AG20443 (cell line): ENCODE measurements around the gene SIRPA.

Source experiments
- DNase-seq: peaks from one replicate; pipeline ENCODE4 v3.0.0; 2012; ENCODE audit warnings: low spot score, mixed read lengths

The SIRPA gene

DNA sequence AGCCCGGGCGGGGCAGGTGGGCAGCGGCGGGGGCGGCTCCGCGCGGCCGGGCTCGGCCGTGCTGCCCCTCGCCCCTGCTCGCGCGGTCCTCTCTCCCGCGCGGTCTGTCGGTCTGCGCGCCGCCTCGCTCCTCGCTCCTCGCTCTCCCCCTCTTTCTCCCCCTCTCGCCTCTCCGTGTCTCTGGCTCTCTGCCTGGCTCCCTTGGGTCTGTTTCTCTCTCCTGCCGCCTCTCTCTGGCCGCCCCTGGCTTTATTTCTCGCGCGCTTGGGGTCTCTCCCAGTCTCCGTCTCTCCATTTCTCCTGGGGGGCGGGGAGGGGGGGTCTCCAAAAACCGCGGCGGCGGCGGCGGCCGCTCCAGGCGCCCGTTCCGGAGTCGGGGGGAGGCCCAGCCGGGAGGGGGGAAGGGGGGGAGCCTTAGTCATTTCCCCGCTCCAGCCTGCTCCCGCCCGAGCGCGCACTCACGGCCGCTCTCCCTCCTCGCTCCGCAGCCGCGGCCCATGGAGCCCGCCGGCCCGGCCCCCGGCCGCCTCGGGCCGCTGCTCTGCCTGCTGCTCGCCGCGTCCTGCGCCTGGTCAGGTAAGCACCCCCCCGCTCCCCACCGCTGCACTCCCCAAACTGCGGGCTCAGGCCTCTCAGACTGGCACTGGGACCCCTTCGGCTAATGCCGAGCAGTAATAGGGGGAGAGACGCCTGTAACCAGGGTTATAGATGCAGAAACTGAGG, at the start of gene SIRPA:
SIRPA (plus strand) TSS at position 457 of the 723 bp plus-strand sequence; CDS start at position 498, 41 bp downstream.
- DNase-seq = peak; percentile 95

DNA sequence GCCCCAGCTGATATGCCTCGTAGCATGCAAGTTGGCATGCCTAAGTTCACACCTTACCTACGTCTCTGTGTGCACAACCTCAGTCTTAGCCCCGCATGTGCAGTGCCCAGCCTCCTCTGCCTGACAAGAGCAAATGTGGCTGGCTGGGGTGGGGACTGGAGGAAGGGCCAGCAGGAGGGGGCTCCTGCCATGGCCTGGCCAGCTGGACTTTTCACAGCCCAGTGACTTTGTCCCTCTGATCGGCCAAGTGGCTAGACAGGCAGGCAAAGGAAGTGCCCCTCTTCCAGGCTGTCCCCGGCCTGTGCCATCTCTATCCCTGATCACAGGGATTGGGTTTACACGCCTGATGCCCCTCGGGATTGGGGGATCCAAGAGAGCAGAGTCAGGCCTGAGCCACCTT, 49.5 kb upstream of the SIRPA start:
- DNase-seq = no peak

DNA sequence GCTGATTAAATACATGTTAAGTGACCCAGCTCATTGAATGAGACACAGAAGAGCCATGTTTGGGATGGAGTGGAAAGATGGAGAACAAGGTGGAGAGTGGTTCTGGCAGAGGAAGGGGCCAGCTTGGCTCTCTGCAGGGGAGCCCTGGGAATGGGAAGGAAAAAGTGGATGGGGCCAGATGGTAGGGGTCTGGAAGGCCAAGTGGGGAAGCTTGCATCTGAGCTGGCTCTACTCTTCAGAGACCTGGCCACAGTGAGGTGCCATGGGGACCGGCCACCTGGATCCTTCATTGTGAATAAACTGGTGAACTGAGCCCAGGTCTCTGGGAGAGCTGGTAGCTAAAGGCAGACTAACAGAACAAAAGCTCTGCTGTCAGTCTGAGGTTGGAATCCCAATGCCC, 48.9 kb upstream of the SIRPA start:
- no peak for DNase-seq

DNA sequence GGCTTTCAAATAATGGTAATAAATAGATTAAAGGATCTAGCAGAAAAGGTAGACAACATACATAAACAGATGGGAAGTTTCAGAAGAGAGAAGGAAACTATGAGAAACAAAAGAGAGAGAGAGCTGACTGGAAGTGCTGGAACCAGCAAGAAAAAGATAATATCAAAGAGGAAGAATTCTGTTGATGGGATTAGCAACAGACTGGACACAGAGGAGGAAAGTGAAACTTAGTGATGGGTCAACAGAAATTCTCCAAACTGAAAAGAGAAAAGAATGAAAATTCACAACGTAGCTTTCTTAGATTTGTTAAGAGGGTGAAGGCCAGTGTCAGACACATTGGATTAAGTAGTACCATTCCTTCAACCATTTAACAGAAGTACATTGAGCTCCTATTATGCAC, 48.3 kb upstream of the SIRPA start:
- DNase-seq = no peak

DNA sequence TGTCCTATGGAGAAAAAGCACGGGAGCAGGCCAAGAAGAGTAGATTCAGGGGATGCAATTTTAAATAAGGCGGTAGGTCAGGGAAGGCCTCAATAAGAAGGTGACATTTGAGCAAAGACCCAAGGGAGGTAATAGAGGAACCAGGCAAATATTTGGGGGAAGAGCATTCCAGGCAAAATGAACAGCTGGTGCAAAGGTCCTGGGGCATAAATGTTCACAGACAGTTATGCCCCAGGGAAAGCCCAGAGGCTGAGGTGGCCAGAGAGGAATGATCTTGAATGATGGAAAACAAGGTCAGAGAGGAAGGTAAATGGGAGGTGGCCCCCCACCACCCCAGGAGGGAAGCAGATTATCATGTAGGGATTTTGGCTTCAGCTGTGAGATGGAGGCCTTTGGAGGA, 47.4 kb upstream of the SIRPA start:
- DNase-seq = no peak

DNA sequence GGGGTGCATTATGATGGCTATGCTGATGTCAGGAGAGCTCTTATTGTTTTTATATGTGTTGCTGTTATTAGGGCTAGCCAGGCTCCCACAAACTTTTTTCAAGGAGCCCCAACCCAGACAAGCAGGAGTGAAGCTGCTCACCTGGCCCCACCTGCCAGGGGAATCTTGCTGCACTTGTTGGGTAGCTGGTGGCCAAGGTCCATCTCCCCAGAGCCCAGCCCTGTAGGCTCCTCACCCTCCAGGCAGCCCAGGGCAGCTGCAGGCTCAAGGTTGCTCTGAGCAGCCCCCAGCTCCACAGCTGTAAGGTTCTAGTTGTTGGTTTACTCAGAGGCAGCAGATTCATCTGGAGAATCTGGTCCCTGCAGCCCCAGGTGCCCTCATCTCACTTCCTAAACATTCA, 46.8 kb upstream of the SIRPA start:
- DNase-seq = no peak

DNA sequence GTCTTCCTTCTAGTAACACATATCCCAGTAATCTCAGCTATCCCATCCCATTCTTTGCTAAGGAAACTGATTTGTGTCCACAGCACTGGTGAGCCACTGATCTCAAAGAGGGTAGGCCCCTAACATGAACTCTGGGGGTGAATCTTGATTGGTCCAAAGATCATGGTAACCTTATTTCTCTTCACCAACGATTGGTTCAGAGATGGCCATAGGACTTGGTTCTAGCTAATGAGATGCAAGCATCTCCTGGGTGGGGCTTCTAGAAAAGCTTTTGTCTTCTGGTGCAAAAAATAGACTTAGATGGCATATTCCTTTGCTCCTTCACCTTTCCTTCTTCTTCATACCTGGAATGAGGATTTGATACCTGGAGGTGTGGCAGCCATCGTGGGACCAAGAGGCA, 43.8 kb upstream of the SIRPA start:
- no peak for DNase-seq

DNA sequence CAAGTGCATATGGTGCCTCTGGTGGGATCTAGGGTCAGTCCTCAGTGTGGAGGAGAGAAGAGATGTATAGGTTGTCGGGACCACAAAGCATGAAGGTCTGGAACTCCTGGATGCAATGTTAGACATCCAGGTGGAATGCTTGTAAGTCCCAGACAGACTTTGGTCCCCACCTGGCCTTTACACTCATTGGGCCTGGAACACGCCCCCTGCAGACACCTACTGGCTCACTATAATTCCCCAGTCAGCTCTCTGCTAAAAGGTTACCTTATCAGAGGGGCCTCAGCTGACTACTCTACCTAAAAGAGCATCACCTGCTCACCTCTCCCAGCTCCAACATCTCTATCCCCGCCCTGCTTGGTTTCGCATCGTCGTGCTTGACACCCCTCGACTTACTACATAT, 41.7 kb upstream of the SIRPA start:
- no peak for DNase-seq

DNA sequence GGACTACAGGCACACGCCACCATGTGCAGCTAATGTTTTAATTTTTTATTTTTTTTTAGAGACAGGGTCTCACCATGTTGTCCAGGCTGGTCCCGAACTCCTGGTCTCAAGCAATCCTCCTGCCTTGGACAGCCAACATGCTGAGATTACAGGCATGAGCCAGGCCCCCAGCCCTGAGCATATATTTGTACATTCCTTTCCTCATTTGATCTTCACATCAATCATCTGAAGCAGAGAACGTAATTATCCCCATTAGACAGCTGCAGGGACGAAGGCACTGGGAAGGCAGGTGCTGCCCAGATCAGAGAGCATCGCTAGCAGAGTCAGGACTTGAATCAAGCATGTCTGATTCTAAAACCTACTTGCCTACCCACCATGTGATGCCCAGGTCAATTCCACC, 41.0 kb upstream of the SIRPA start:
- no peak for DNase-seq

DNA sequence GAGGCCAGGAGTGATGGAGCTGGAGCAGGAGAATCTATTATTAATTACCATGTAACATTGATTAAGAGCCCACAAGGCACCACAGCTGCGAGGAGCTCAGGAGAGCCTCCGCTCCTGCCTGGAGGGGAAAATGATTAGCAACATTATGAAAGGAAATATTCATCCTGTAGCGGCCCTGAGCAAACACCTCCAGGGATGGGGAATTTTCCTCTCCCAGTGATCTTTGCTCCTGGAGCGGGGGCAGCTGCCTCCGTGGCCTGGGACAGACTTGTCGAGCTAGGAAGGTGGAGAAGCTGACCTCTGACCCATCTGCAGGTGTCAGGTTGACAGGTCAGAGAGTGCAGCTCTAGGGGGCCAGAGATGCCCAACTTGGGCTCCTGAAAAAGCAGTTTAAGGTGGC, 40.1 kb upstream of the SIRPA start:
- DNase-seq = no peak

DNA sequence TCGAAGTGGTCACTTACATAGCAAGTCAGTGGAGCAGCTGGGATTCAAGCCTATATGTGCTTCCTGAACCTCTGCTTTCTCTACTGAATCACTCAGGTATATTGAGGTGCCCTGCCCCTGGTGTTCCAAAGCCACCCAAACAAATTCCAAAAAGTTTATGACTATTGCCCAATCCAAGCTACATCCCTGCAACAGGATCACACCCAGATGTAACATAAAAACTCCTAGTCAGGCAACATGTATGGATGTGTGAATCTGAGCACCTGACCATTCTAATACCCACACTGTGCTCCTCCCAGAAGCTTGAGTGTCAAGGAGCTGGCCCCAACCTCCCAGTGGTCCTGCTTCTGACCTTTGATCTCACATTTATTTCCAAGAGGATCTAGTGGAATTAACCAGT, 39.5 kb upstream of the SIRPA start:
- DNase-seq = no peak

DNA sequence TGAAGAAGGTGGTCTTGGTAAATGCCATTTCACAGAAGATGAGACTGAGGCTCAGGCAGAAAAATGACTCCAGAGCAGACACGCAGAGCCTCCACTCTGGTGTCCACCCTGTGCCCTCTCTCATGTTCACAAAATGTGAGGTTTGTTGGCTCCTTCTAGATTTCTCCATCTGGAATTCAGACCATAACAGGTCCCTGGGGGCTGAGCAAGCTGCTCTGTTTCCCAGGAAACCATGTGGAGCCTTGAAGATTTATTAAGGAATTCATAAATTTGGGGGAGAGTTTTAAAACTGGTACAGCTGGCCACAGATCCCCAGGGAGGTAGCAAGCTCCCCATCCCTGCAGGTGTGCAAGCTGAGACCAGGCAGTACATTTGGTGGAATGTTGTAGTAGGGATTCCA, 38.8 kb upstream of the SIRPA start:
- peak; percentile 45 for DNase-seq

DNA sequence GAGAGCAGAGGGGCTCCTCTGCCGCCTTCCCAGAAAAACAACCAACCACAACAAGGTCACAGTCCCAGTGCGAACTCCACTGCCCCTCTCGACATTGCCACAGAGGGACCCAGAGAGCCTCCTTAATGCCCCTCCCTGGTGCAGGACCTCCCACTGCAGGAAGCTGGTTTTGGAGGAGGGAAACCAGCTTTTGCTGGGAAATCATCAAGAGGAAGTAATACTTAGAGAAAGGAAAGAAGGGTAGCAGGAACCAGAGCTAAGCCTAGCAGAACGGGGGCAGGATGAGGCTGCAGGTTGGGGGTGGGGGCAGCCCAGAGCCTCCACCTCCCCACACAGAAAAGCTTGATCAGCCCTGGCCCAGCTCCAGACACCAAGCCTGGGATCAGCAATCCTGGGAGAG, 37.7 kb upstream of the SIRPA start:
- no peak for DNase-seq

DNA sequence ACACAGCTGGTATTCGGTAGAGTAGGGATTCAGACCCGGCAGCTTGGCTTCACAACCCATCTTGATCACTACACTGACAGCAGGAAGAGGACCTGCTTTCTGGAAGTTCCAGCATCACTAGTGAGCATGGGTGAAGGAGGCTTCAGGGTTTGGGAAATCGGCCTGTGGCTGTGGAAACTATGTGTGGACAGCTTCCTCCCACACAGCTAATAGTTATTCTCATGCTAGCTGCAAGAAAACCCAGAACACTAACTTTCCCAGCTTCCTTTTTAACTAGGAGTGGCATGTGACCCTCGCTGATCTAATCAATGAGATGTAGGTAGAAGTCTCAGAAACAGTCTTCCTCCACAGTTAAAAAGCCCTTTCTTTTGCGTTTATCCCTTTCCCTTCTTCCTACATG, 36.3 kb upstream of the SIRPA start:
- DNase-seq = peak; percentile 37

DNA sequence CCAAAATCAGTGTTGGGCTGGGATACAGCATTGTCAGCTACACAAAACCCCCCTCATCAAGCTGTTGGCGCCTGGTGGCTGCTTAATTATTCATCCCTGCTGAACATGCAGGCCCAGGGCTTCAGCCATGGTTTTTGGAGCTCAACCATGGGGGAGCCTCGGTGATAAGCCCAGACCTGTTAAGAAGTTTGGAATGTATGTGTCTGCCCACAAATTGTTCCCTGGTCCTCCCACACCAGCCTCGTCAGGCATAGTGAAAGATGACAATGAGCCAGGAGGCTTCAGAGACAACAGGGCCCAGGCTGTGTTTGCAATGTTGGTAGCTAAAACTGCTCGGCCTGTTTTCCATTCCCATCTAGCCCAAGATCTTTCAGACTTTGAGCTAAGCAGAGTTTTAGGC, 34.8 kb upstream of the SIRPA start:
- DNase-seq = peak; percentile 87

DNA sequence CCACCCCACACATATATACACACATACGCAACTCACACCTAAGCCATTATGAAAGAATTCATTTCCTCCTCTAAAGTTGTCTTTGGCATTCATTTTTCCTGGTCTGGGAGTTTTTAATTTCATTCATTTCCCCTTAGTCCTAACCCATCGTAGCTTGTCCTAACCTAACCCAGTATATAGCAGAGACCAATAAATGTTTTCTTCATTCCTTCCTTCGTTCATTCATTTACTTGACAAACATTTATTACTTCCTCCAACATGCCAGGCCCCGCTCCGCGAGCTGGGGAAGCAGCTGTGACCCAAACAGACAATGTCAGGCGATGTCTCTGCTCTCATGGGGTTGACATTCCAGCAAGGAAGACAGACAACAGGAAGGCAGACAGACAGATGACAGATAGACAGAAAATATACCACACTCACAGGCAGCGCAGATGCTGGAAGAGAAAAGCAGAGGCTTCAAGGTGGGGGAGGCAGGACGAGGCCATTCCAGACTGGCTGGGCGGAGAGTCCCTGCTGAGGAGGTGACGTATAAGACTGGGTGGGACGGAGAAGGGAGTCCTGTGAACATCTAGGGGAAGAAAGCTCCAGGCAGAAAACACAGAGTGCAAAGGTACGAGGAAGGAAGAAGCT, 33.7 kb upstream of the SIRPA start:
- peak; percentile 49 for DNase-seq

DNA sequence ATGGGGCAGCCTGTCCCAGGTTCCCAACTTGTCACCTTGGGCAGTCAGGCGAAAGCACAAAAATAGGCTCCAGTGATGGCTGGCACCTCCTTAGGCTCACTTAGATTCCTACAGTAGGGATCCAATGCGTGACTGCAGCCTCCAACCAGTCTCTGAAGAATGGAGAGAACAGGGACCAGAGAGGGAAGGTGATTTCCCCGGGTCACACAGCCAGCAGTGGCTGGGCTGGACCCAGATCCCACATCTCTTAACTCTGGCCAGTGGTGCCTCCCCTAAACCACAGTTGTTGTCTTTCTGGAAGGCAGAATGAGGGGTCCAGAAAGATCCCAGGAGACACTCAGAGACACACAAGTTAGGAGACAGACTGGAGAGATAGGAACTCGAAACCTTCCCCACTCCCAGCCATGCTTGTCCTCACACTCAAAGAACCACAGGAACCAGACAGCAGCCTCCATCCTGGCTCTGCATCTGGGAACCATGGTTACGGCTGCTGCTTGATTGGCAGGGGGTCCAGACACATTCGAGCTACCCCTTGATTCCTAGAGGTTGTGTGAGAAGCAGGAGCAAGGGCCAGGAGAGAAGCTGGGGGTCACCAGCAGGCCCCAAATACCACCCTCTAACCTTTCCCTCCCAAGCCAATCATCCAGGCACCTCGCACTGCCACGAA, 33.1 kb upstream of the SIRPA start:
- no peak for DNase-seq

DNA sequence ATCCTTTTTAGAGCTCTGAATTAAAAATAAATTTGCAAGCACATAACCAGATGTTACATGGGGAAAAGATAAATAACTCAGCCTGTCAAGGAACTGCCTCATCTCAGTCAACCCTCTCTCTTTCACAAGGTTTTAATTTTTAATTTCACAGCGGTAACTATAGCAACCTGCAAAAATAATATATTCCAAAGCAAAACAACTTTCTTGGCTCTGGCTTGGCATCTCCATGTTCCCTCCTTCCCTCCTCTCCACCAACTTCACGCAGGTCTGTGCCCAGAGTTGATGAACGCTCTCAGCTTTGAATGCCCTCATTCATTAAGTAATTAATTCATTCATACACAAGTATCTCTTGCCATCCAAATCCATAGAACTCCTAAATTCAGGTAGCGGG, 32.5 kb upstream of the SIRPA start:
- no peak for DNase-seq

DNA sequence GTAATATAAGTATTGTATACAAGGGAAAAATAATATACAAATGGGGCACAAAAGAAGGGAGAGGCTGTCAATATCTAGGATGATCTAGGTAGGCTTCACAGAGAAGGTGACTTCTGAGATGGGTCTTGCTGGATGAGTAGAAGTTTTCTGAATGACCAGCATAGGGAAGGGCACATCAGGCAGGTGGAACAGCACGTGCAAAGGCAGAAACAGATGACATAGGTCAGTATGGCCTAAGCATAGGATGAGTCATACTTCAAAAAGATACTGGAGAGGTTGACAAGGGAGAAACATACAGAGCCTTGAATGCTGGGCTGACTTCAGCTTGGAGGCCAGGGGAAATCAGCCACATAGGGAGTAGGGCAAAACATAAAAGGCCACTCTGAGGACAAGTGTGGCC, 31.9 kb upstream of the SIRPA start:
- no peak for DNase-seq

DNA sequence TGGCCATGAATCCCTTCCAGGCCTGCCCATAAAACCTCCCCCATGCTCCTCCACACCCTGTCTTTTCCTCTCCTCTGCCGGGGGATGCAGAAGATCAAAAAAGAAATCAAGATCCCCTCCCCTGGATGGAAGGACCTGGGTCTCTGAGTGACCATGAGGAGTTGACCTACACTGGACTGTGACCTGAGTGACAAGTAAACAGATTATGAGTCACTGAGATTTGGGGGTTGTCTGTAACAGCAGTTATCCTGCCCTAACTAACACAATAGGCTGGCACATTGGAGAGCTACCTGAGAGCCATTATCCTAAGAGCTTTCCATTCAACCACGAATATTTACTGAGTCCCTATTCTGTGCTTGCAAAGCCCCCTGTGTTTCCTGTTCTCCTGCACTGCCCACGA, 28.4 kb upstream of the SIRPA start:
- no peak for DNase-seq

DNA sequence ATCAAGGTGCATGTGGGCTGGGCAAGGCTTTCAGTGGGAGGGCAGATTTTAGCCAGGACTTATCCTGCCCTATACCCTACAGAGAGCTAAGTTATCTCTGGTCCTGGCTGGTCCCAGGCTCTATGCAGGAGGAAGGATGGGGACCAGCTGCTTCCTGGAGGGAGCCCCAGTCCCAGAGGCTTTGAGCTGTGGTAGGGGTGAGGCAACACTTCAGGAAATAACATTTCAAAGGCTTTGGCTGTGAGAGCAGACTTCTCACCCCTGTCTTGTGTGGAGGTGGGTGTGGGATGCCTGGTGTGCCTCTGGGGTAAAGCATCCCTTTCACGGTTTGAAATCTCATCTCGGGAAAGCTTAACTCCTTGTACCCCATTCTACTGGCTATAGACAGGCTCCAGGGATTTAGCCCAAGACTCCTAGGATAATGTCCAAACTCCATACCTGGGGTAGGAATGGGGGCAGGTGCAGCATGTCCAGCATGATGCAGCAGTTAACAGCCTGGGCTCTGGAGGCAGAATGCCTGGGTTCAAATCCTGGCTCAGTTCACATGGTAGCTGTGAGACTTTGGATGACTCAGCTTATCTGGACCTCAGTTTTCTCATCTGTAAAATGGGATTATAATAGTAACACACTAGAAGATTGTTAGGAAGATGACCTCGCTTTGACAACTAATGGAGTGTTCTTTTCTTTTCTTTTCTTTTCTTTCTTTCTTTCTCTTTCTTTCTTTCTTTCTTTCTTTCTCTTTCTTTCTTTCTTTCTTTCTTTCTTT, 27.5 kb upstream of the SIRPA start:
- DNase-seq = no peak

DNA sequence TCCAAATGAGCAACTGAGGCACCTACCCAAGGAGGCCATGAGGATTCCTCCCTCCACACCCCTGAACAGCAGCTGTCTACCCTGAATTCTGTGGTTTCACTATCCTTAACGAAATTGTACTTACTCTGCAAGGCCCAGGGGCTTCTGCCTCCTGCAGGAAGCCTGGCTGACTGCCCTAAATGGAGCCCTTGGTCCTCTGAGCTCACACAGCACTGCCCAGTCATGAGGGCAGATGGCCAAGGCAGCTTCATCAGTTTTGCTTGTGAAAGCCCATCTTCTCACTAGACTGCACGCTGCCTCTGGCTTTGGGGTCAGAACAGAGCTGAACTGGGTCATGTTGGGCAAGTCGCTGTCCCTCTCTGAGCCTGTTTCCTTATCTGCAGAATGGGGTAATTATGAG, 26.4 kb upstream of the SIRPA start:
- peak; percentile 42 for DNase-seq

DNA sequence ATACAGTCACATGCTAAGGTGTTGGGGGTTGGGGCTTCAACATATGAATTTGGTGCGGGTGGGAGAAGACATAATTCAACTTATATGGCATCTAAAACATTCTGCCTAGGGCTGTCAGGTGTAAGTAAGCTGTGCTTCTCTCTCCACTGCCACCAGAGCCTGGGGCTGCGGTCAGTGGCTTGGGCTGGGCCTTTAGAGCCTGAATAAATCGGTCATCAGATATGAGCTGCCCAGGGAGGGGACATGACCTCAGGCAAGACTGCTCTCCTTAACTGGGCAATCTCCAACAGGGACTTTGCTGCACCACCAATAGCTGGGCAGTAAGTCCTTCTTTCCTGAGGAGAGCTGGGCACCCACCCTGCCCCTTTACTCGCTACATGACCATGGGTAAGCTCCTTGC, 24.9 kb upstream of the SIRPA start:
- DNase-seq = no peak
